Cardiac septum (tissue), 1 donor: ENCODE data around the gene MBD5. TPM values are rescaled to one million over a fixed set of nuclear protein-coding genes. Genes with fewer than 3 reads are reported as not detected.

ENCODE experiments used
- DNase-seq: peaks from one replicate; pipeline ENCODE4 v3.0.0-alpha.2; 2020; ENCODE audit warnings: low spot score
- intact Hi-C: fragments of 100-400 bp; cut with DNase I; formaldehyde crosslinking; loops from one replicate; pipeline ENCODE4 v1.14.0; 2022
- total RNA-seq: library from RNA; stranded (reverse); fragmentation: NEBNext Ultra II Directional; extraction: Animal tissue kit (Norgen Biotek cat#: 25700); gene quantifications from one replicate; pipeline ENCODE4 v1.2.1, GENCODE V29; 2021
- donor health status: DM: no; HTN: no; CAD: no.

MBD5 gene
- total RNA-seq, 1 donor from 2014 or later, result 32.4 TPM

GRCh38 chr2:148021886-148022285, 995 bp downstream of the MBD5 start:
- no peak for DNase-seq
- intact Hi-C loops, result no loop called here

GRCh38 chr2:148022351-148022750, 1.5 kb downstream of the MBD5 start:
- intact Hi-C loops, result no loop called here
- DNase-seq, result no peak

- intact Hi-C loops, result no loop called here
- no peak for DNase-seq
Observed at GRCh38 chr2:148022882-148023281, 2.0 kb downstream of the MBD5 start.

- intact Hi-C loops, result no loop called here
- DNase-seq, result no peak
Observed at GRCh38 chr2:148023861-148024260, 3.0 kb downstream of the MBD5 start.

- DNase-seq, result no peak
- intact Hi-C loops, result no loop called here
Observed at GRCh38 chr2:148026573-148026972, 5.7 kb downstream of the MBD5 start.

- intact Hi-C loops, result no loop called here
- DNase-seq, result no peak
Observed at GRCh38 chr2:148027822-148028221, 6.9 kb downstream of the MBD5 start.

- no peak for DNase-seq
- intact Hi-C loops, result no loop called here
Observed at GRCh38 chr2:148028781-148029180, 7.9 kb downstream of the MBD5 start.

- intact Hi-C loops, result no loop called here
Observed at GRCh38 chr2:148031152-148031551, 10.3 kb downstream of the MBD5 start.

GRCh38 chr2:148032215-148032614, 11.3 kb downstream of the MBD5 start:
- DNase-seq, result no peak
- intact Hi-C loops, result no loop called here

More at GRCh38 chr2:148031152-148031551, 10.3 kb downstream of the MBD5 start:
- DNase-seq, result no peak

GRCh38 chr2:148039783-148040182, 18.9 kb downstream of the MBD5 start:
- intact Hi-C loops, result no loop called here
- no peak for DNase-seq

GRCh38 chr2:148042219-148042618, 21.3 kb downstream of the MBD5 start:
- DNase-seq, result no peak
- intact Hi-C loops, result no loop called here

GRCh38 chr2:148044322-148044721, 23.4 kb downstream of the MBD5 start:
- intact Hi-C loops, result no loop called here
- no peak for DNase-seq

- intact Hi-C loops, result no loop called here
- DNase-seq, result no peak
Observed at GRCh38 chr2:148046802-148047201, 25.9 kb downstream of the MBD5 start.

GRCh38 chr2:148048475-148049221, 27.8 kb downstream of the MBD5 start:
- intact Hi-C loops, result no loop called here
- no peak for DNase-seq

GRCh38 chr2:148049284-148049683, 28.4 kb downstream of the MBD5 start:
- intact Hi-C loops, result no loop called here
- no peak for DNase-seq

GRCh38 chr2:148052687-148053086, 31.8 kb downstream of the MBD5 start:
- intact Hi-C loops, result no loop called here
- no peak for DNase-seq

- no peak for DNase-seq
- intact Hi-C loops, result no loop called here
Observed at GRCh38 chr2:148058641-148059040, 37.8 kb downstream of the MBD5 start.

- no peak for DNase-seq
- intact Hi-C loops, result no loop called here
Observed at GRCh38 chr2:148063633-148064032, 42.7 kb downstream of the MBD5 start.

- intact Hi-C loops, result no loop called here
- DNase-seq, result no peak
Observed at GRCh38 chr2:148065936-148066335, 45.0 kb downstream of the MBD5 start.

GRCh38 chr2:148067801-148068200, 46.9 kb downstream of the MBD5 start:
- DNase-seq, result no peak
- intact Hi-C loops, result no loop called here

GRCh38 chr2:148071351-148071750, 50.5 kb downstream of the MBD5 start:
- no peak for DNase-seq
- intact Hi-C loops, result no loop called here

- no peak for DNase-seq
- intact Hi-C loops, result no loop called here
Observed at GRCh38 chr2:148096012-148096411, 75.1 kb downstream of the MBD5 start.
